Hepatocyte (in vitro differentiated cells): ENCODE data around the gene GALNT17.

ENCODE experiments used
- CTCF ChIP-seq: fragments of 200-600 bp; sonication (generic); IDR thresholded peaks from 2 replicates; pipeline ENCODE4 v1.5.1; 2016; ENCODE audit warnings: antibody characterized with exemption, mild to moderate bottlenecking; ENCODE audit not compliant: poor library complexity
- EZH2 ChIP-seq: fragments of 200-600 bp; sonication (generic); IDR thresholded peaks from 2 replicates; pipeline ENCODE4 v1.6.1; 2016; ENCODE audit warnings: antibody characterized with exemption, mild to moderate bottlenecking, borderline replicate concordance
- EZH2phosphoT487 ChIP-seq: fragments of 200-600 bp; sonication (generic); IDR thresholded peaks from one replicate; pipeline ENCODE4 v1.6.1; 2018; ENCODE audit warnings: antibody characterized with exemption, mild to moderate bottlenecking, low read depth, moderate library complexity; ENCODE audit not compliant: unreplicated experiment, severe bottlenecking

- no peak for TF ChIP-seq CTCF
- no peak for TF ChIP-seq EZH2
- no peak for TF ChIP-seq EZH2phosphoT487
Measured at GRCh38 chr7:71754828-71755227, 622.9 kb downstream of the GALNT17 start.
